Subcutaneous abdominal adipose tissue (tissue), 5 donors: Measurements from ENCODE around the gene POFUT2.
"Not testable (repeated sequence)": the region's sequence is repeated elsewhere in the genome, so short reads cannot be mapped to it uniquely, and the experiment has no call there.

Experiments used
- H3K27ac ChIP-seq: one replicate; pipeline ENCODE4 v1.7.0; 2013; ENCODE audit warnings: low read depth, mild to moderate bottlenecking, inconsistent platforms, low read length, moderate library complexity
- H3K27me3 ChIP-seq, 5 donors: one replicate each; pipeline ENCODE4 v1.7.0; 2013; ENCODE audit warnings: low read length in 5 of 5, inconsistent platforms in 1 of 5; ENCODE audit not compliant: control insufficient read depth in 5 of 5, insufficient read depth in 4 of 5
- H3K36me3 ChIP-seq, 5 donors: one replicate each; pipeline ENCODE4 v1.7.0; 2013; ENCODE audit warnings: low read length in 5 of 5; ENCODE audit not compliant: control insufficient read depth in 5 of 5, insufficient read depth in 5 of 5
- H3K4me1 ChIP-seq, 5 donors: one replicate each; pipeline ENCODE4 v1.7.0; 2013; ENCODE audit warnings: low read length in 5 of 5, mild to moderate bottlenecking in 3 of 5, moderate library complexity in 1 of 5; ENCODE audit not compliant: control insufficient read depth in 5 of 5, insufficient read depth in 5 of 5
- H3K4me3 ChIP-seq, 5 donors: one replicate each; pipeline ENCODE4 v1.7.0; 2013; ENCODE audit warnings: low read length in 5 of 5, low read depth in 1 of 5
- H3K9ac ChIP-seq, 5 donors: one replicate each; pipeline ENCODE4 v1.7.0; 2013; ENCODE audit warnings: low read length in 5 of 5, mild to moderate bottlenecking in 4 of 5, moderate library complexity in 3 of 5
- H3K9me3 ChIP-seq, 5 donors: one replicate each; pipeline ENCODE4 v1.7.0; 2013; ENCODE audit warnings: low read length in 5 of 5; ENCODE audit not compliant: control insufficient read depth in 5 of 5
- donor health status: healthy.
- donor health status: healthy.
- donor health status: healthy.
- donor health status: healthy.
- donor health status: healthy.

Gene POFUT2

GRCh38 chr21:45309987-45310381 is 22.3 kb upstream of the POFUT2 start:
- Histone ChIP-seq H3K27ac (peak overlapping the region; percentile 74), H3K9ac (no peak overlapping the region), H3K4me1 (peaks cover 11 to 45% (median 36%) of the 10 kb centered on the region in 5 donors), H3K9me3 (no peaks in the 10 kb centered on the region), H3K4me3 (no peak overlapping the region), H3K36me3 (no peaks in the 10 kb centered on the region), H3K27me3 (no peaks in the 10 kb centered on the region)

DNA sequence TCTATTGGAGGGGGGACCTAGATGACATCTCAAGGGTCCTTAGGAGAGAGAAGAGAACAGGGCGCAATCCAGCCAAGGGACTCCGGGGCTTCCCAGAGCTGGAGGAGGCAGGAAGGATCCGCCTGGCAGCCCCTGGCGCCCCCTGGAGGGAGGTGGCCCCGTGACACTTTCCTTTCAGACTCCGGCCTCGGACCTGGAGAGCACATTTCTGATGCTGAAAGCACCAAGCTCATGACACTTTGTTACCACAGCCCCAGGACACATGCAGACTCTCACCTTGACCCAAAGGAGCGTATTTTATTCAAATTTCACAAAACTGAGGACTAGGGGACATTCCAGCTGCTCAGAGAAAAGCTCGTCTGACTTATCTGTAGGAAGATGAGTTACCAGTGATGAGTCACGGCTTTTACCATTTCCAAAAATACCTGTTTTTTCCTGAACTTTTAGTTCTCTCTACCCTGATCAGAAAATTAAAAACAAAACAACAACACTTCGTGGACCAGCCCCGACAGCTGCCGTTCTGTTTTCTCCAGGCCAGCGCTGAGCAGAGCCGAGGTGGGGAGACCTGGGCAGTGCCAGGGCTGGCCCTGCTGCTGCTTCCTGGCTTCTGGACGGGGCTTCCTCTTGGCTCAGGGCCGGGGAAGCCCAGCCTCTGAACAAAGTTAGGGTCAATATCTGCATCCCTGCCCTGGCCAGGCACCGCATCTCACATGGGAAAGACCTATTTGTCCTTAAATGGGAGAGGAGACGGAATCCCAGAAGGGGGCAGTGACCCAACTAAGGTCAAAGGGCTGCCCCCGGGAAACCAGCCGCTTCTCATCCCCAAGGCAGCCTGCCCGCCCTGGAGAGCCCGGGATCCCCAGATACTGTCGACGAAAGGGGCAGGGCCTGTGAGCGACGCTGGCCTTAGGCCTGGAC is 21.6 kb upstream of the POFUT2 start:
- H3K9ac ChIP-seq, result peak overlapping the region in 1 of 5 donors; percentile 7
- no peaks in the 10 kb centered on the region for H3K9me3 ChIP-seq
- peak overlapping the region; percentile 74 for H3K27ac ChIP-seq
- peak overlapping the region in 1 of 5 donors; percentile 0 for H3K4me3 ChIP-seq
- H3K4me1 ChIP-seq, result peaks cover 11 to 45% (median 36%) of the 10 kb centered on the region in 5 donors
- no peaks in the 10 kb centered on the region for H3K27me3 ChIP-seq
- H3K36me3 ChIP-seq, result no peaks in the 10 kb centered on the region

DNA sequence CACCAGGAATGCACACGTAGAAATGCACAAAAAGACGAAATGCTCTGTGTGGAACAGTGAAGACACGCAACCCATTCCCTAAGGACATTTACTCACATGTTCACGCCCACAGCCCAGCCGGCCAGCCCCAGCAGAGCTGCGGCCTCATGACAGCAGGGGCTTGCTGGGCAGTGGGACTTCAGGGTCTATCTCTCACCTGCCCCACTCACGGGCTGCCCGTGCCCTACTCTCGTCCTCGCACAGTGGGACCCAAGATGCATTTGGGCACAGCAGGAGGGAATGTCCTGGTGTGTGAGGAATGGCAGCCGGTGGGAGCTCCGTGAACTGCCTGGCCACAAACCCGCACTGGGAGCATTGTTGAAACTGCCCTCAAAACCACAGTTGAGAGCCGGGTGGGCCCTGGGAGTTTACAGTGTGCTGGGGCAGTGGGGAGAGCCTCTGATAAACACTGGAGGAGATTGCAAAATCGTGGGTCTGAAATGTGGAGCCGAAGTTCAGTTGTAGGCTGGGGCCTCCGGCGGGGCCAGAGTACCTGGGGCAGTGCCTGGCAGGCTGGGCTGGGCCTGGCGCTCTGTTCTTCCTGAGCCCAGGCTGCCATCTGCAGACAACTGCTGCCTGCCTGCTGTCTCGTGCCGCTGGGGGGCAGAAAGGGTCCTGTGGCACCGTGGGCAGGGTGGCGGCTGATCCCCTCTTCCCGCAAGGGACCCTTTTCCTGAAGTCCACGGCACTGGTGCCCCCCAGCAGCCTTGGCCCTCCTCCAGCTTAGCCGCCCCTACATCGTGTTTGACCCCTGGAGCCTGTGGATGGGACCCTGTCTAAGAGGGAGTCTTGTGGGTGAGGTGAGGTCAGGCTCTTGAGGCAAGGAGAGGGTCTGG is 20.7 kb upstream of the POFUT2 start:
- no peaks in the 10 kb centered on the region for H3K36me3 ChIP-seq
- peaks cover 0 to 3% (median 0%) of the 10 kb centered on the region in 5 donors for H3K27me3 ChIP-seq
- H3K4me1 ChIP-seq, result peaks cover 11 to 45% (median 36%) of the 10 kb centered on the region in 5 donors
- H3K27ac ChIP-seq, result peak overlapping the region; percentile 74
- no peaks in the 10 kb centered on the region for H3K9me3 ChIP-seq
- H3K9ac ChIP-seq, result peak overlapping the region in 2 of 5 donors; percentile 7 to 8
- H3K4me3 ChIP-seq, result peak overlapping the region in 3 of 5 donors; percentile 0 to 42 (median 27)

DNA sequence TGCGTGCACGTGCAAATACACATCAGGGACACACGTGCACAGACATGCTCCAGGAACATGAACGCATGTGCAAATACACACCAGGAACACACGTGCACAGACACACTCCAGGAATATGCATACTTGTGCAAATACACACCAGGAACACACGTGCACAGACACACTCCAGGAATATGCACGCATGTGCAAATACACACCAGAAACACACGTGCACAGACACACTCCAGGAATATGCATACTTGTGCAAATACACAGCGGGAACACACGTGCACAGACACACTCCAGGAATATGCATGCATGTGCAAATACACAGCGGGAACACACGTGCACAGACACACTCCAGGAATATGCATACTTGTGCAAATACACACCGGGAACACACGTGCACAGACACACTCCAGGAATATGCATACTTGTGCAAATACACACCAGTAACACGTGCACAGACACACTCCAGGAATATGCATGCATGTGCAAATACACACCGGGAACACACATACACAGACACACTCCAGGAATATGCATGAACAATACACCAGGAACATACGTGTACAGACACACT is 20.0 kb upstream of the POFUT2 start:
- H3K9me3 ChIP-seq, H3K4me3 ChIP-seq, H3K9ac ChIP-seq, H3K36me3 ChIP-seq, H3K27ac ChIP-seq, H3K27me3 ChIP-seq: not testable (repeated sequence)
- H3K4me1 ChIP-seq, result peaks cover 11 to 51% (median 39%) of the 10 kb centered on the region in 5 donors

DNA sequence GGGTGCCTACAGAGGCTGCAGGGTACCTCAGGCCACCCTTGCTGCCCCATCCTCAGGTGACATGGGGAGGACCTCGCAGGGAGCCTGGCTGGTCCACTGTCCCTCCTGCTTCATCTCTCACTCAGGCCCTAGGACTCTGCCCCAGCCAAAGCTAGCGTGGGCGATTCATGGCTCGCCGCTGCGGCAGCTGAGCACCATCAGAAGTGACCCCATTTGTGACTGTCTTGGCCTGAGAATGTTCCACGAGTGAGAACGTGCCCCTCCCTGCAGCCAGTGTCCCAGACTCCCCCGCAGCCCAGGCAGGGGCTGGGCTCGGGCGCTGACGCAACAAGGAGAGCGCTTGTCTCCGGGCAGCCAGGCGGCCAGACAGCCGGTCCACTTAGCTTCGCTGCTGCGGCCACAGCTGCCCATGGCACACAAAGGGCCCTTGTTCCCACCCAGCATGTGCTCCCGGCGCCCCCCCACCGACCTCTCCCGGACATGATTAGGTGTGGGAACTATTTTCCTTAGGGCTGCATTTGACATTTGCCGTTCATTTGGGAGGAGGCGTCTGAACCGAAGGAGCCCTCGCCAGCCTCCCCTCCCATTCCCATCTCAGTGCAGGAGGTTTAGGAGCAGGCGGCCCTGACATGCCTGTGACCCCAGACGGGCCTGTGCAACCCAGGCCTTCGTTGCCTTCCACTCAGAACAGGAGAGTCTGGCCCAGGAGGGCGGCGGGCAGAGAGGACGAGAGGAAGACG is 19.3 kb upstream of the POFUT2 start:
- H3K27ac ChIP-seq, result no peak overlapping the region

GRCh38 chr21:45306453-45306831 is 18.7 kb upstream of the POFUT2 start:
- no peak overlapping the region for H3K27ac ChIP-seq
- H3K9me3 ChIP-seq, result no peaks in the 10 kb centered on the region
- no peaks in the 10 kb centered on the region for H3K36me3 ChIP-seq
- H3K9ac ChIP-seq, result peak overlapping the region in 1 of 5 donors; percentile 27
- no peak overlapping the region for H3K4me3 ChIP-seq
- peaks cover 14 to 63% (median 52%) of the 10 kb centered on the region in 5 donors for H3K4me1 ChIP-seq
- H3K27me3 ChIP-seq, result peaks cover 0 to 14% (median 0%) of the 10 kb centered on the region in 5 donors

More for the DNA sequence above, 19.3 kb upstream of the POFUT2 start:
- H3K9me3 ChIP-seq, result no peaks in the 10 kb centered on the region
- peak overlapping the region in 1 of 5 donors; percentile 27 for H3K9ac ChIP-seq
- peak overlapping the region in 3 of 5 donors; percentile 6 to 20 (median 7) for H3K4me3 ChIP-seq
- peaks cover 12 to 57% (median 46%) of the 10 kb centered on the region in 5 donors for H3K4me1 ChIP-seq
- H3K27me3 ChIP-seq, result peaks cover 0 to 13% (median 0%) of the 10 kb centered on the region in 5 donors
- no peaks in the 10 kb centered on the region for H3K36me3 ChIP-seq

DNA sequence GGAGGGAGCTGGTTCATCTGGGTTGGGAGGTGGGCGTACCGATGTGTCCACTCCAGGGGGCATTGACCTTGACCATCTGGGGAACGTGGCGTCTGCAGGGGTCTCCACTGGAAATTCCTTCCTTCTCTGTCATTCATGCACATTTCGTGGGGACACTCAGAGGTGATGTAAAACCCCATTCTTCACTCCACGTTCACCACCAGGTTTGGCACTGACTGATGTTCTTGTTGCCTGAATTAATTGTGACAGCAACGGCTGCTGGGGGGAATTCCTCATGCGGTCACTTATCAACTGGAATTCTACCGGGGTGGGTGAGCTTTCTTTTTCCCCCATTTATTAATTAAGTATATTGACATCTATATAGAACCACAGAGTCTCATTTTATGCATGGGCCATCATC is 18.1 kb upstream of the POFUT2 start:
- Histone ChIP-seq H3K9me3 (no peaks in the 10 kb centered on the region), H3K9ac (no peak overlapping the region), H3K36me3 (no peaks in the 10 kb centered on the region), H3K27ac (no peak overlapping the region), H3K4me1 (peaks cover 14 to 69% (median 53%) of the 10 kb centered on the region in 5 donors), H3K4me3 (no peak overlapping the region), H3K27me3 (peaks cover 0 to 14% (median 0%) of the 10 kb centered on the region in 5 donors)

- peaks cover 12 to 68% (median 53%) of the 10 kb centered on the region in 5 donors for H3K4me1 ChIP-seq
- no peaks in the 10 kb centered on the region for H3K36me3 ChIP-seq
- no peak overlapping the region for H3K4me3 ChIP-seq
- no peak overlapping the region for H3K9ac ChIP-seq
- H3K9me3 ChIP-seq, result no peaks in the 10 kb centered on the region
- H3K27ac ChIP-seq, result no peak overlapping the region
- peaks cover 0 to 19% (median 0%) of the 10 kb centered on the region in 5 donors for H3K27me3 ChIP-seq
These were observed 17.2 kb upstream of the POFUT2 start for GRCh38 chr21:45304945-45305344.

- H3K9ac ChIP-seq, result no peak overlapping the region
- peaks cover 12 to 65% (median 54%) of the 10 kb centered on the region in 5 donors for H3K4me1 ChIP-seq
- no peak overlapping the region for H3K27ac ChIP-seq
- H3K36me3 ChIP-seq, result no peaks in the 10 kb centered on the region
- no peak overlapping the region for H3K4me3 ChIP-seq
- peaks cover 0 to 19% (median 0%) of the 10 kb centered on the region in 5 donors for H3K27me3 ChIP-seq
- H3K9me3 ChIP-seq, result no peaks in the 10 kb centered on the region
These were observed 16.8 kb upstream of the POFUT2 start for GRCh38 chr21:45304476-45304830.
